Measurements from ENCODE around the gene MTA2.
"Not testable (repeated sequence)": the region's sequence is repeated elsewhere in the genome, so short reads cannot be mapped to it uniquely, and the experiment has no call there.

MTA2 gene

GRCh38 chr11:62592146-62592815 is 9.4 kb downstream of the MTA2 start:
- peak in 2 of 4 experiments; percentile 22 to 36 for DNase-seq

GRCh38 chr11:62591448-62592145 is 10.1 kb downstream of the MTA2 start, which contains the start of gene TUT1:
TUT1 (minus strand) TSS chr11:62591523; CDS start chr11:62591485, 38 bp downstream.
- peak; percentile 98 to 99 (median 98) for DNase-seq

- DNase-seq = peak in 3 of 4 experiments; percentile 26 to 33 (median 30)
Measured at GRCh38 chr11:62588966-62589637, 12.6 kb downstream of the MTA2 start.

GRCh38 chr11:62585356-62585755 is 16.3 kb downstream of the MTA2 start:
- not testable (repeated sequence) for DNase-seq

GRCh38 chr11:62581735-62582134 is 19.9 kb downstream of the MTA2 start:
- DNase-seq = not testable (repeated sequence)

- DNase-seq = no peak
Measured at GRCh38 chr11:62580959-62581715, 20.5 kb downstream of the MTA2 start.

GRCh38 chr11:62579252-62579651 is 22.4 kb downstream of the MTA2 start:
- no peak for DNase-seq

GRCh38 chr11:62578541-62578940 is 23.1 kb downstream of the MTA2 start:
- no peak for DNase-seq

GRCh38 chr11:62577046-62577714 is 24.5 kb downstream of the MTA2 start:
- DNase-seq = peak; percentile 52 to 73 (median 66)

GRCh38 chr11:62575837-62576236 is 25.8 kb downstream of the MTA2 start:
- no peak for DNase-seq

- DNase-seq = no peak
Measured at GRCh38 chr11:62575156-62575555, 26.5 kb downstream of the MTA2 start.

- DNase-seq = peak; percentile 39 to 70 (median 54)
Measured at GRCh38 chr11:62574363-62575071, 27.1 kb downstream of the MTA2 start.

- DNase-seq = peak; percentile 99 to 100 (median 100)
Measured at GRCh38 chr11:62573592-62574362, 27.9 kb downstream of the MTA2 start, which contains the start of gene EEF1G. EEF1G (minus strand) TSS chr11:62573891; CDS start chr11:62573842, 49 bp downstream.

- peak in 3 of 4 experiments; percentile 35 to 53 (median 35) for DNase-seq
Measured at GRCh38 chr11:62573006-62573591, 28.6 kb downstream of the MTA2 start.

GRCh38 chr11:62572431-62572830 is 29.2 kb downstream of the MTA2 start:
- DNase-seq = no peak

GRCh38 chr11:62571493-62571892 is 30.2 kb downstream of the MTA2 start:
- DNase-seq = not testable (repeated sequence)

GRCh38 chr11:62570903-62571302 is 30.8 kb downstream of the MTA2 start:
- not testable (repeated sequence) for DNase-seq

- no peak for DNase-seq
Measured at GRCh38 chr11:62569611-62570010, 32.1 kb downstream of the MTA2 start.

- DNase-seq = no peak
Measured at GRCh38 chr11:62567018-62567633, 34.5 kb downstream of the MTA2 start.
